Spleen (tissue), 7 donors: Measurements from ENCODE around the gene MED13L.

Experiments
- POLR2A ChIP-seq, 3 donors: fragments of 450-650 bp; IDR thresholded peaks; one replicate each; pipeline ENCODE4 v1.5.1; 2017; ENCODE audit warnings: antibody characterized with exemption in 3 of 3, mild to moderate bottlenecking in 1 of 3
- POLR2AphosphoS5 ChIP-seq, 3 donors: sonication (generic); formaldehyde crosslinking; IDR thresholded peaks; one replicate each; pipeline ENCODE4 v1.5.1; 2017; ENCODE audit warnings: antibody characterized with exemption in 3 of 3
- TF ChIP-seq, protein P1 (sequence below), 11 experiments: fragments of 200-600 bp in 7 of 11; fragments of 450-650 bp in 4 of 11; sonication (generic) in 4 of 11; IDR thresholded peaks in 8 of 11; conservative IDR thresholded peaks in 3 of 11; 1 replicate in 7 of 11; 2 replicates in 4 of 11; pipeline versions ENCODE4 v1.4.0 to v1.8.0; 2016 to 2021; ENCODE audit warnings: antibody characterized with exemption in 11 of 11, inconsistent platforms in 4 of 11, mild to moderate bottlenecking in 1 of 11
- donor health status: DM: no; HTN: no; CAD: no; lungs with moderate emphysema.
- donor health status: DM: no; HTN: no; CAD: no.
- donor health status: DM: no; HTN: no; CAD: no.

DNA sequence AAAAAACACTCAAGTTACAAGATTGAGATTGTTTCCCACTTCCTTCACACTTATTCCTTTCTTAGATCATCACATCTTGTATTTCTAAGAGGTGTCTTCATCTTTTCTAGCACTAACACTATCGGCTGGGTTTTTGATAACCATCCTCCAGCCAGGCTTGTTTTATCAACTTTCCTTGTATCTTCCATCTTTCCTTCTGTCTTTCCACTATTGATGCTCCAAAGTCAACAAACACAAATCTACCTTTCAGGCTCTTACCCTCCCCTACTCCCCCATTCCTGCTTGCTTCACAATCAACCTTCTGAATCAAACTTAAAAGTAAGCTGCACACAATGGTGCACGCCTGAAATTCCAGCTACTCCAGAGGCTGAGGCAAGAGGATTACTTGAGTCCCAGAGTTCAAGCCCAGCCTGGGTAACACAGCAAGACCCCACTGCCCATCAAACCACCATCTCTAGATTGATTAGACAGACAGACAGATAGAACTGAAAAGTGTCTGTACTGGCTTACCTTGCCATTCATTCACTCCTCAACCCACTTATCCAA is 12.9 kb downstream of the MED13L start:
- TF ChIP-seq POLR2A (IDR thresholded peaks at IDR 0.05) (no peak), POLR2AphosphoS5 (IDR thresholded peaks at IDR 0.05) (no peak)
- TF ChIP-seq, protein P1, sequence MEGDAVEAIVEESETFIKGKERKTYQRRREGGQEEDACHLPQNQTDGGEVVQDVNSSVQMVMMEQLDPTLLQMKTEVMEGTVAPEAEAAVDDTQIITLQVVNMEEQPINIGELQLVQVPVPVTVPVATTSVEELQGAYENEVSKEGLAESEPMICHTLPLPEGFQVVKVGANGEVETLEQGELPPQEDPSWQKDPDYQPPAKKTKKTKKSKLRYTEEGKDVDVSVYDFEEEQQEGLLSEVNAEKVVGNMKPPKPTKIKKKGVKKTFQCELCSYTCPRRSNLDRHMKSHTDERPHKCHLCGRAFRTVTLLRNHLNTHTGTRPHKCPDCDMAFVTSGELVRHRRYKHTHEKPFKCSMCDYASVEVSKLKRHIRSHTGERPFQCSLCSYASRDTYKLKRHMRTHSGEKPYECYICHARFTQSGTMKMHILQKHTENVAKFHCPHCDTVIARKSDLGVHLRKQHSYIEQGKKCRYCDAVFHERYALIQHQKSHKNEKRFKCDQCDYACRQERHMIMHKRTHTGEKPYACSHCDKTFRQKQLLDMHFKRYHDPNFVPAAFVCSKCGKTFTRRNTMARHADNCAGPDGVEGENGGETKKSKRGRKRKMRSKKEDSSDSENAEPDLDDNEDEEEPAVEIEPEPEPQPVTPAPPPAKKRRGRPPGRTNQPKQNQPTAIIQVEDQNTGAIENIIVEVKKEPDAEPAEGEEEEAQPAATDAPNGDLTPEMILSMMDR (IDR thresholded peaks at IDR 0.05 in 8 of 11, conservative IDR thresholded peaks at IDR 0.05 in 3 of 11), result no peak
